HG02884 (cell line): ENCODE data around the gene PRKAG2.

ENCODE experiments used
- ATAC-seq: cut with Tn5 transposase; IDR thresholded peaks from one replicate; pipeline ENCODE4 v1.9.1; 2021; ENCODE audit warnings: mild to moderate bottlenecking, moderate library complexity; ENCODE audit not compliant: unreplicated experiment

PRKAG2 gene

GRCh38 chr7:151607464-151607867 lies 269.4 kb downstream of the PRKAG2 start:
- ATAC-seq = no peak

GRCh38 chr7:151603951-151604350 lies 273.0 kb downstream of the PRKAG2 start:
- no peak for ATAC-seq

- ATAC-seq = no peak
These were observed 275.2 kb downstream of the PRKAG2 start for GRCh38 chr7:151601521-151602305.

- no peak for ATAC-seq
These were observed 276.6 kb downstream of the PRKAG2 start for GRCh38 chr7:151600331-151600730.

- ATAC-seq = no peak
These were observed 277.3 kb downstream of the PRKAG2 start for GRCh38 chr7:151599401-151600227.

- no peak for ATAC-seq
These were observed 279.1 kb downstream of the PRKAG2 start for GRCh38 chr7:151597541-151598444.

- no peak for ATAC-seq
These were observed 281.1 kb downstream of the PRKAG2 start for GRCh38 chr7:151595702-151596350.

- ATAC-seq = no peak
These were observed 283.9 kb downstream of the PRKAG2 start for GRCh38 chr7:151592868-151593486.

- no peak for ATAC-seq
These were observed 284.6 kb downstream of the PRKAG2 start for GRCh38 chr7:151592330-151592729.

GRCh38 chr7:151591866-151592265 lies 285.0 kb downstream of the PRKAG2 start:
- ATAC-seq = no peak

- ATAC-seq = no peak
These were observed 285.8 kb downstream of the PRKAG2 start for GRCh38 chr7:151590850-151591771.

- ATAC-seq = peak; percentile 84
These were observed 286.7 kb downstream of the PRKAG2 start for GRCh38 chr7:151590071-151590849.

- ATAC-seq = no peak
These were observed 287.9 kb downstream of the PRKAG2 start for GRCh38 chr7:151588982-151589381.

- ATAC-seq = no peak
These were observed 290.2 kb downstream of the PRKAG2 start for GRCh38 chr7:151586531-151587260.

GRCh38 chr7:151585744-151586393 lies 291.0 kb downstream of the PRKAG2 start:
- ATAC-seq = no peak

GRCh38 chr7:151581741-151582140 lies 295.2 kb downstream of the PRKAG2 start:
- no peak for ATAC-seq

- ATAC-seq = no peak
These were observed 297.3 kb downstream of the PRKAG2 start for GRCh38 chr7:151579644-151580043.
